RPMI8226 (cell line): ENCODE results near the gene MIOS.

Experiments
- DNase-seq: peaks from one replicate; pipeline ENCODE4 v3.0.0-alpha.2; 2015

Gene MIOS

DNA sequence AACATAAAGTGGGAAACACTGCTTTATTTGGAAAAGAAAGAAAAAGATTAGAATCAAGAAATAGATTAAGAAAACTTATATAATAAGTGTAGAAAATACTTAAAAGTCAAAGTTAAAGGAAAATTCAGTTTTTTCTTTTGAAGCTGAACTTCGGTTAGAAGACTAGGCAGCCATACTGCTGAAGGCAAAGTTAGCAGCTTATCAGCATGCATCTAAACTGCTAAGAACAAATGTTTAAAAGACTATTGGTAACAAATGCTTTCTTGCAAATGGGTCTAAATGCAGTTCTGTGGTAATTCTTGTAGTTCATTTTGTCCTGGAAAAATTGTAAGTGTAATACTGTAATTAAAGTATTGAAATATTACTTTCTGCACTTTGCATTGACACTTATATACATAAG lies 18.0 kb downstream of the MIOS start:
- no peak for DNase-seq

DNA sequence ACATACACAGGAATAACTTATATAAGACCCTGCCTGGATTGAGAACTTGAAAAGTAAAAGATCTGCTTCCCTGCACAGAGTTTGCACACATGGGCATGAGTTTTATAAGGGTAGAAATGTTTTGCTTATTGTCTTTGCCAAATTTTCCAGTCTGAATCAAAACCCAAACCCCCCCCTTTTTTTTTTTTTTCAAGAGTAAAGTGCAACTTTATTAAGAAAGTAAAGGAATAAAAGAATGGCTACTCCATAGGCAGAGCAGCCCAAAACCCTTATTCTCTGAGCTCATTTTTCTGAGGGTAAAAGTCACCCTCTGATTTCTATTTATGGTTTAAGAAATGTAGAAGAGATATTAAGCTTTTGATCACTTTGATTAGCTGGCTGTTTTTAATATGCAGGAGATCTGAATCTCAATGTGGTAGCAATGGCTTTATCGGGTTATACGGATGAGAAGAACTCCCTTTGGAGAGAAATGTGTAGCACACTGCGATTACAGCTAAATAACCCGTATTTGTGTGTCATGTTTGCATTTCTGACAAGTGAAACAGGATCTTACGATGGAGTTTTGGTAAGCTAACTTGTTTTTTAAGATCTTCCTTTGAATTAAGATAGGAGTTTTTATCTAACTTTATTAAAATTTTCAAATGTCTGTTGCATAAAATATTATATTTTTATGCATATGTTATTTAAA lies 18.7 kb downstream of the MIOS start:
- DNase-seq, result no peak

DNA sequence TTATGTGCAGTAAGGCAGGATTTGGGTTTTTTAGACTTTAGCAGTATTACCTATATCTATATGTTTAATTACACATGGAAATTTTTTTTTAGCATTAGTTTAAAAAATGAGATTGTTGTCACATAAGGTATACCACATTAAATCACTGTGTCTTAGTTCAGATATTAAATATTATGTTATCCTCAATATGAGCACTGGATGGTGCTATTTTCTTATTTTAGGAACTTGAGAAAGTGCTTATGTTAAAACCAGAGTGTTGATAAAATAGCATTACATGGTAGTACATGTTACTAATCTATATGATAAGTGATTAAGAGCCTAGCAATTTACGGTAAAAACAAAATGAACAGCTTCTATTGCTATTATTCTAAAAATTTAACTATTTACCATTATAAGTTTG lies 28.8 kb downstream of the MIOS start:
- DNase-seq, result peak; percentile 17

DNA sequence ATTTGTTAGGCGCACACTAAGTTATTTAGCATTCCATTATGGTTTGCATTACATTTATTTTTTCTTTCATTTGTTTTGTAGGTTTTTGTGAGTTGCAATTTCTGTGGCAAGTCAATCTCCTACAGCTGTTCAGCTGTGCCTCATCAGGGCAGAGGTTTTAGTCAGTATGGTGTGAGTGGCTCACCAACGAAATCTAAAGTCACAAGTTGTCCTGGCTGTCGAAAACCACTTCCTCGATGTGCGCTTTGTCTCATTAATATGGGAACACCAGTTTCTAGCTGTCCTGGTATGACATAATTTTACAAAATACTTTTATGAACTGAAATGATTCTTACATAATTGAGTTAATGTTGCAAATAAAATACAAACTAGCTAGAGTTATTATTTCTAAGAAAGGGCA lies 29.5 kb downstream of the MIOS start:
- no peak for DNase-seq

DNA sequence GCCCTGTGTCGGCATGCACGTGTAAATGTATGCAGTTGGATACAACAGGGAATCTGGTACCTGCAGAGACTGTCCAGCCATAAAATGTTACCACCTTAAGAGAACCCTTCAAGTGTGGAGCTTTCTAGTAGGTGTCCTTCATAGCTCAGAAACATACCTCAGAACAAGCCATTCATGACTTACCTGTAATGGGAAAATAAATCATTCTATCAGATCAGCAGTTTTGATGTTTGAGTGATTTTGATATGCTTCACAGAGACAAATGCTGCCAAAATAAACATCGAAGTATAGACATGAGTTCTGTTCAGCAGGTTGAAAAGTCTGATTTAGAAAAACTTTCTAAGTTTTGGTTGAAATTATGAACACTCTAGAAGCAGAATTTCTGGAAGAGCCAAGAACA lies 40.3 kb downstream of the MIOS start:
- DNase-seq, result no peak

DNA sequence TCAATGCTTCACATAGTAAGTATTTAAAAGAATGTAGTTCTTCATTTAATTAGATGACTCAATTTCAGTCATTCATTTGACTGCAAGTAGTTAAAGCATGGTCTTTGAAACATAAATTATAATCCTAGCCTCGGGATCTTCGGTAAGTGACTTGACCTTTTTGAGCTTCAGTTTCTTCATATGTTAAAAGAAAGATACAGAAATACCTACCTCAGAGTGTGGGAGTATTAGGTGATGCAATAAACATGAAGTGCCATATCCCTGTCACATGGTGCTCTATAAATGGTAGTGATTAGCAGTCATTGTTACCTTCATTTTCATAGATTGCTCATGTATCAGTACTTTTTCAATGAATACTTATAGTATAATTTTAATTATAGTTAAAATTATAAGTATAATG lies 42.6 kb downstream of the MIOS start:
- no peak for DNase-seq

DNA sequence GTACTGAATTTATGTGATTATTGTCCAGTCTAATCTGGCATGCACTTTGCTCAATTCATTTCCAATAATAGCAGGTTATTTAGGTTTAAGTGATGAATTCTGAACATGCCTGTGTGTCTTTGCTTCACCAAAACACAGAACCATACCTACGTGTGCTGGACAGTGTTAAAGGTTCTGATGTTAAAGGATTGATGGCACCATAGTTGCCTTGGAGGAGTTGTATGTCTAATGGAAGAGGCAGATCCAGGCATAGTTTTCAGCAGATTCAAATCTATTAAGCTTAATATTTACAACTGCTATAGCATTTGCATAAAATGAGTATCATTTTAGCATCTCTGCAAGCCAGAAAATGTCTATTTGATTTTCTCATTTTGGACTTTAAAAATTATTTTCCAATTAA lies 45.8 kb downstream of the MIOS start:
- no peak for DNase-seq

DNA sequence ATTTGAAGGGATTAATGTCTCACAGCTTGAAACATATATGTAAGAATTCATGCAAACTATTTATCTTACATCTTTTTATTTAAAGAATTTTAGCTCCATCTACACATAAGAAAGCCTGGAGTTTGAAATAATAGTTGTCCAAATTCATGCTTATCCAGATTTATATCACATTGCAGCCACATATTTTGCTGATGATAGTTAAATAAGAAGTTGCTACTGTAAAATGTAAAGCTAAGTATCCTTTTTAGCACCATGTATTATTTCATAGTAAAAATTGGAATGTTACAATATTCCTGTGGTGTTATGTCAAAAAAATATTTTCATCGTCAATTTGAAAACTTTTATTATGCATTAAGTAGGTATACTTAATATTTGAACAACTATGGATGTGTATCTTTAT lies 46.5 kb downstream of the MIOS start:
- no peak for DNase-seq

DNA sequence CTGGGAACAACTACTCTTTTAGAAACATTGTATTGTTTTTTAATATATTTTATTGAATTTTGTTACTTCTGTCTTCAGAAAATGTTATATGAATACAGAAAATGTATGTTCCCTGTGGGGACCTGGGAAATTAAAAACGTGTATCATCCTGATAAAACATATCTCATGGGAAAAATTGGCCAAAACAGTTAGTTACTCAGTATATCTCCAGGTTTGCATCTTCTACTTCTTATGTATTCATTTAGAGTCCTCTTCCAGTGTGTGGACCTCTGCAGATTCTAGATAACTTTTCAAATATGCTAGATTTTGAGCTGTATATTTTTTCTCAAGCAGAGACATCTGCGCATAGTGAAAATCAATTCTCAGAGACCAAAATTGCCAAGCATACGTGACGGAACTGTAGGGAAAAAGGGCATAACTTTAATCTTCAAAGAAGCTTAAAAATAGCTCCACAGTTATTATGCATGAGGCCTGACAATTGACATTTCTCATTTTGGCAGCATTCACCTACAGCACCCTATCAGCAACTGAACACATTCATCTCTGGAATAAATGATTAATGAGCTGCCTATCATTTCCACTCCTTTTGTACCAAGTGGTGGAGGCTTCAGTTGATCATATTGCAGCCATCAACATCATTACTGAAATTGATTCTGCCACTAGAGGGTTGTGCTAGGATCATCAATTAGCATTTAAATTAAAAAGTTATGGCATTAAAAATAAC lies 47.5 kb downstream of the MIOS start:
- DNase-seq, result no peak

DNA sequence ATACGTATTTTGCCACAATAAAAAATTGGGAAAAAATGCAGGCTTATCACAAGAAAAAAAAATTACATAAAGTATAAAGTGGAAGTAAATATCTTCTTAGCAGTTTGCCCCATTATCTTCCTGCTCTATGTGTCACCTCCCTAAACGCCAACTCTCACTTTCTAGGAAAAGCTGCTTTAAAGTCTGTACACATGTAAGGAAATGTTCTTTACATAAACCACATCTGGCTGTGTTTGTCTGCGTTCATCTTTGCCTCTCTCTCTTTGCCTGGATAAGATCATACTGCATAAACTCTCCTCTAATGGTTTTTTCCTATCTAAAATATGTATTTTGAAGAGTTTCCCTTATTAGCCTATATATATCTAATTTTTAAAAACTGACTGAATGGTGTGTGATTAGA lies 50.9 kb downstream of the MIOS start:
- no peak for DNase-seq

DNA sequence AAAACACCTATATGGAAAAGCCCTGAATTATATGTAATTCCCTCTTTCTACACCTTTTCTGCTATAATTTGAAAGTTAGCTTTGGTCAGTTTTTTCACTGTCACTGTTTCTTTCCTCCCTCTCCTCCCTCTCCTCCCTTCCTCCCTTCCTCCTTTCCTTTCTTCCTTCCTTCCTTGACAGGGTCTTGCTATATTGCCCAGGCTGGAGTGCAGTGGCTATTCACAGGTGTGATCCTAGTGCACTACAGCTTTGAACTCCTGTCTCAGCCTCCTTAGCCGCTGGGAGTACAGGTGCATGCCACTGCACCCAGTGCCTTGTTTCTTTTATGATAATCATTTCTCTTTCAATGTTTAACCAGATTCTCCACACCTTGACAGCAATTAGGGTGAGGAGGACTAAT lies 51.7 kb downstream of the MIOS start:
- no peak for DNase-seq

DNA sequence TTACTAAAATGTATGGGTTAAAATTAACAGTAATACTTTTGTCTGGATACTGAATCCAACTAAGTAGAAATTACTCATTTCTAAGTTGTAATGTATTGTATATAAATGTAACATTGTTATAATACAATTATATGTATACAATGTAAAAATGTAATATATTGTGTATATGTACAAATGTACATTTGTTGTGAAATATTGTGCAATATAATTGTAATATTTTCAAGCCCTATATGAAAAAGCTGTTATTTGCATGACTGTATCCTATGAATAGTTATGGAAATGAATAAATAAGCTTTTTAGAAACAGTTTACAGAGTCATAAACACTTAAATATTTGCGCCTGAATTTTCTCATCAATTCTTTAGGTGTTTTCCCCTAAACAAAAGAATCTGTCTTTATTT lies 53.6 kb downstream of the MIOS start:
- DNase-seq, result no peak

DNA sequence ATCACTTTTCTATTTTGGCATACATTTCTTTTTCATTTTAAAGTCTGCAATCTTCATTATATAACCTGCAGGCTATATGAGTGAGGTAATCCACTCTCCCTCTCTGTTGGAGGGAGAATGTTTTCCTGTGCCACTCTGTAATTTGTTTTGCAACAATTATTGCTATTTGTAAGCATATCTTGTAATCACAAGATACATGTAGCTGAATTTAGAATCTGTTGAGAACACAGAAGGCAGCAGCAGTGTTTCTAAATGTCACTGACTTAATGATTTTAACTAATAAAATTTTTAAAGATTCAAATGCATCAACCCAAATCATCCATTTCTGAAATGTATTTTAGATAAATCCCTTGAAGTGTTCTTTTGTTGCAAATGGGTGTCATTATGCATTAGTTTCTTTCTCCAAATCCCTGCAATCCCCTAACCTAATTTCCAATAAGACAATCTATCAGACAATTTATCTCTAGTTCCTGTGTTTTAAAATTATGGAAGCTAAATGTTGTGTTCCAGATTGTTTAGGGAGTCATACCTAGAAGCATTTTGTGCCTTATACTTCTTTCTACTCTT lies 54.0 kb downstream of the MIOS start:
- DNase-seq, result no peak

DNA sequence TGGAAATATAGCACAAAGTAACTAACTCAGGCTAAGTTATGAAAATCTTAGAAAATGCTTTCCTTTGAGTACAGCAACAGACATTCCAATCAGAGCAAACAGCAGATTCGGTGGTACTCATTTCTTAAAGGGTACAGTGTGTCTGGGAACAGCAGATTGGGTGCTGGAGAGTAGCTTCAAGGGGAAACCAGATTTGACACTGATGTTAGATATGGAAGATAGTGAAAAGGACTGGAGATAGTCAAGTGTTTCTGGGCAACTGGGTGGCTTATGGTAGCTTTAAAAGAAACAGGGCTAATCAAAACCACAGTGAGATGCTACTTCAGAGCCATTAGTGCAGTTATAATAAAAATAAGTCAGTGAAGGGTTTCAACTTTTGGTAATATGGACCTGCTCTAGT lies 61.8 kb downstream of the MIOS start:
- DNase-seq, result no peak

DNA sequence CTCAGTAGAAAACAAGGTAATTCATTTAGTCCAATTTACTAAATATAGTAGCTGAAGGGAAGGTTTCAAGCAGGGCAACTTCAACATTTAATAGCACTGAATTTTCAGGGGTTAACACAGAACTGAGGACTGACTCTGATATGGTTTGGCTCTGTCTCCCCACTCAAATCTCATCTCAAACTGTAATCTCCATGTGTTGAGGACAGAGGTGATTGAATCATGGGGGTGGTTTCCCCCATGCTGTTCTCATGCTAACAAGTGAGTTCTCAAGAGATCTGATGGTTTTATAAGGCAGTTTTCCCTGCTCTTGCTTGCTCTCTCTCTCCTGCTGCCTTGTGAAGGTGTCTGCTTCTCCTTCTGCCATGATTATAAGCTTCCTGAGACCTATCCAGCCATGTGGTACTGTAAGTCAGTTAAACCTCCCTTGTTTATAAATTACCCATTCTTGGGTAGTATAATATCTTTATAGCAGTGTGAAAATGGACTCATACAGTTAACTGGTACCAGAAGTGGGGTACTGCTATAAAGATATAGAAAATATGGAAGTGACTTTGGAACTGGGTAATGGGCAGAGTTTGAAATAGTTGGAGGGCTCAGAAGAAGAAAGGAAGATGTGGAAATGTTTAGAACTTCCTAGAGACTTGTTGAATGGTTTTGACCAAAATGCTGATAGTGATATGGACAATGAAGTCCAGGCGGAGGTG lies 64.1 kb downstream of the MIOS start:
- no peak for DNase-seq

DNA sequence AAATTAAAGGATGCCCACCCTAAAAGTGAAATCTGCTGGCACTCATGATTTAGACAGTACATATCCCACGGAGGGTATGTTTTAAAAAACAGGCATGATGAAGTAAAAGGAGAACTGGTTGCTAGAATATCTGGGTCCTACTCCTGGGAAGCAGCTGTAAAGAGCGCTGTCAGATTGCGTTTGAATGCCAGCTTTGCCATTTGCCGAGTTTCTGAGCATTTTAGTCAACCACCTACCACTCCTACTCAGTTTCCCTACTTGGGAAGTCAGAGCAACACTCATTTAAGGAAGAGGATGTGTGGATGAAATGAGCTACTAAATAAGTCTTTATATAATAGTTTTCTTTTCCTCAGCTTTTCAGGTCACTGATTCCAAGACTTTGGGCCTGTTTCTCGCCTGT lies 72.7 kb downstream of the MIOS start:
- peak; percentile 4 for DNase-seq

DNA sequence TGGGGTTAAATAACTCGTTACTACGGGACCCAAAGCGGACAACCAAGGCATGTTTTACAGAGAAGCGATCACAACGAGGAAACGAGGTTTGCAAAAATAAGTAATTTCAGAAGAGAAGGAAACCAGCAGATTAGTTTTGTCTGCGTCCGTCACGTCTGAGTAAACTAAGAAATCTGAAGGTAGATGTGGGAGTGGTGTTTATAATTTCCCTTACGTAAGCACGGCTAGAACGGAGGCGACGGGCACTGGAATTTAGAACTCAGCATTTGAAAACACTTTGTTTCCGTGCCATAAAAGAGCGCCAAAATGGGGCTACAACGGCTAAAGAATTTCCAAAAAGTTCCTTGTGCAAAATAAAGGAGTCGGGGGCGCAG lies 73.2 kb downstream of the MIOS start:
- peak; percentile 63 for DNase-seq

DNA sequence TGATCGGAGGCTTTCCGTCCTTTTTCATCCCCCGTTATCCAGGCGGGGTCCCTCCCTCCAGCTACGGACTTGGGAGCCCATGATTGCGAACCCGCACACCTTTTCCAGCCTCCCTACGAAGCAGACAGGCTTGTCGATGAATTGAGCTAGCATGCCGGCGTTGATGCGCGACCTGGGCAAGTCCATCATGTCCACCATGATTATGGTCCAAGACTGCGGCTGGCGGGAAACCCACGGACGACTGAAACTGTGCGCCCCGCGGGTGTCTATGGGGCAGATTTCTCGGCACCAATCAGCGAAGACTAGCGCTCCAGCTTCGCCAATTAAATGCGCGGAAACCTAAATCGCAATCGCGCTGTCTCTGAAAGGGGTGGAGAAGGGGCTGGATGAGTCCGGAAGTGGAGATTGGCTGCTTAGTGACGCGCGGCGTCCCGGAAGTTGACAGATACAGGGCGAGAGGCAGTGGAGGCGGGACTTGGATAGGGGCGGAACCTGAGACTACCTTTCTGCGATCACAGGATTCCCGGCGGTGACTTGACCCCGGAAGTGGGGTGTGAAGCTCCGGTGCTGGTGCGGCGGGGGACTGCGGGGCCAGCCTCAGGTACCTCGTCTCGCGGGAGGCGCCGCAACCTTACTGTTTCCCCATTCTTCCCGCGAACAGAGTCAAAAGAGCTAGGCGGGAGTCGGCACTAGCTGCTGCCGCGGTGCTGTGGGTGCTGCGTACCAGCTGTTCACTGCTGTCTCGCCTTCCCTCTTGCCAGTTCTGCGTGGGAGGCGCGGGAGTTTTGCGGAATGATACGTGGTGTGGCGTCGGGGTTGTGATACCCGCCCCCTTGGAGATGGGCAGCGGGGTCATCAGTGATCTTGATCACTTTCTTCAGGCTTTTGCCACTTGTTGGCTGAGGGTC lies 73.8 kb downstream of the MIOS start, which contains the start of gene UMAD1:
TSS of gene UMAD1 (plus strand) at position 532 of the 908 bp plus-strand sequence. CDS start 32,620 bp downstream, outside the sequence.
- peak; percentile 100 for DNase-seq

DNA sequence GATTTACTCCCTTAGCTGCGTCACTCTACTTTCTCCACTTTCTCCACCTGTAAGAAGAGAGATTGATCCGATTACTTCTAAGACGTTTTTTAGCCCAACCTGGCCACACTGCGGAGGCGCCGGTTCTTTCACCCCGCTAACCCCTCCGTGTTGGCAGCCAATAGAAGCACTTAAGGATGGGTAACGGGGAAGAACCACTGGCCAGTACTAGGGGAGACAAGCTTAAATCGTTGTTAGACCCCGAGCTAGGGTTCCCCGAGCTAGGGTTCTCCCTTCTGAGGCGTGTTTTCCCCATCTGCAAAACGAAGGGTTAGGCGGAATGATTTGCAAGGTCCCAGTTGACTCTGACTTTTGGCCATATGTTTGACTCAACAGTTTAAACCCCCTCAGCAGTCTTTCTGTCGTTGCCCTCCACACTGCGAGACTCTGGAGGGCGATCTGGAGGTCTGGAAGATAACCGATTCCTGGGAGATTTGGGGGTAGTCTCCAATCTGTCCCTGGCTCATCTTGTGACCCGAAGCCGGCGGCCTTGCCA lies 74.5 kb downstream of the MIOS start:
- no peak for DNase-seq

DNA sequence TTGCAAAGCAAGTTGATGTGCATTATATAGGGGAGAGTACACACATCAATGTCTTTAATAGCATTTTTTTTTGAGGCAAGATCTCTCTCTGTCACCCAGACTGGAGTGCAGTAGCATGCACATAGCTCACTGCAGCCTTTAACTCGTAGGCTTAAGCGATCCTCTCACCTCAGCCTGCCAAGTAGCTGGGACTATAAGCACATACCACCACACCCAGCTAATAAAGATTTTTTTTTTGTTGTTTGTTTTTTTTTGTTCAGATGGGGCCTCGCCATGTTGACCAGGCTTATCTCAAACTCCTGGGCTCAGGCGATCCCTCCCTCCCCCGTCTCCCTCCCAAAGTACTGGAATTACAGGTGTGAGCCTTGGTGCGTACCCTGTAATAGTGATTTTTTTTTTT lies 75.4 kb downstream of the MIOS start:
- no peak for DNase-seq

DNA sequence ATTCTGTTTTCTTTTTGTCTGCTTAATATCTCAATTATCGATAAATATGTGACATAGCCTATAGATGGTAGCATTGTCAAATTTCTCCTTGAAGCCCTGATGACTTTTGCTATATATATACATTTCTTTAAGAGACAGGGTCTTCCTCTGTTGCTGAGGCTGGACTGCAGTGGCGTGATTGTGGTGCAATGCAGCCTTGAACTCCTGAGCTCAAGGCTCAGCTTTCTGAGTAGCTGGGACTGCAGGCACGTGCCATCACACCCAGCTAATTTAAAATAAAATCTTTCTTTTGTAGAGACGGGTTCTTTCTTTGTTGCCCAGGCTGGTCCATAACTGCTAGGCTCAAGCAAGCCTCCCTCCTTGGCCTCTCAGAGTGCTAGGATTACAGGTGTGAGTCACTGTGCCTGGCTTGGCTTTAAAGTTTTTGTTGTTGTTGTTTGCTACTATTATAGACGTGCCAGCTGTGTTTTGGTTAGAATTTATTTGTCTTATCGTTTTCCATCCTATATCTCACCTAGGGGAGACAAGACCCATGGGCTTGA lies 80.9 kb downstream of the MIOS start:
- DNase-seq, result no peak

DNA sequence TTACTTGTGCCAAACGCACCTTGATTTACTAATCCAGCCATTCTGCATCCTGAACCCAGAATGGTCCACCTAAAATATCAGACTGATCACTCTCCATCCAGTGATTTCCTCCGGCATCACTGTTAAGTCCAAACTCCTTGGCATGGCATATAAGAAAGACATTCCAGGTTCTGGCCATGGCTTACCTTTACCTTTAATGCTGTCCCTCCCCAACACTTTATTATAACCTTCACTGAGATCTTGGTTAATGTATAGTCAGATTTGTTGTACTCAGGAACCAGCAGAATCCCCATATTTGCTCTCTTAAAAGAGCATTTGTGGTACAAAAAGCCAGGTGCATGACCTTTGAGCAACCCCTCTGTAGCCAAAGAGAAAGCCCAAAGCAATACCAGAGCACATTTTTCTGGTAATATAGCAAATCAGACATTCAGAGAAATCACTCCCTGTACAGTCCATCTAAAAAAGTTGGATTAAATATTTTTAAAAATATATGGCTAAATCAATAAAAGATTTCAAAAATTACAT lies 84.1 kb downstream of the MIOS start:
- DNase-seq, result peak; percentile 26
